ENCODE results near the gene MAGEB10.

MAGEB10 gene, protein sequence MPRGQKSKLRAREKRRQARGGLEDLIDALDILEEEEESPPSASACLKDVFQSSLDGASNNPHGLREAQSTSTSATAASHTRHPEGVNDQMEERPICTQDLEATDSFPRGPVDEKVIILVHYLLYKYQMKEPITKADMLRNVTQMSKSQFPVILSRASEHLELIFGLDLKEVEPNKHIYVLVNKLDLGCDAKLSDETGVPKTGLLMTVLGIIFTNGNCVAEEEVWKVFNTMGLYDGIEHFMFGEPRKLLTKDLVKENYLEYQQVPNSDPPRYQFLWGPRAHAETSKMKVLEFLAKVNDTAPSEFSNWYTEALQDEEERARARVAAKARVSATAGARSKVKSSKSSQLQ

DNA sequence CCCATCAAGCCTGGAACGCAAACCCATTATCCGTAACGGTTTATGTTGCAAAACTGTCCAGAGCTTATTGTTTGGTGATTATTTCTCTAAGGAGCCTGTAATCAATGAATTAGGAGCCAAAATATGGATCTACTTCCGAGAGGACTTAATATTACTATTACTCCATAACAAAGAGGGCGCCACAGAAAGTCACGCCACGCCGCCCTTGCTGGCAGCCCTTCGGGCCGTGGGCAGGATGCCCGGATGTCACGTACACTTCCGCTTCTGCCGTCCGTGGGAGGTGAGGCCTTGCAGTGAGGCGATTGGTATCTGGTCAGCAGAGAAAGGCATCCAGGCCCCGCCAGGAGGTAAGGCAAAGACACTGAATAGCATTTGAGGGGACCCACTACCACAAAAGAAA, at the start of gene MAGEB10:
MAGEB10 (plus strand) TSS at position 301 of the 400 bp plus-strand sequence. CDS start 13,317 bp downstream, outside the sequence.
- no peak within 1 kb of the TSS for H3K4me3 ChIP-seq (replicated peaks in 1 of 2; ENCODE audit: low read depth in 2 of 2, low read length in 2 of 2)
- TF ChIP-seq, protein P1, sequence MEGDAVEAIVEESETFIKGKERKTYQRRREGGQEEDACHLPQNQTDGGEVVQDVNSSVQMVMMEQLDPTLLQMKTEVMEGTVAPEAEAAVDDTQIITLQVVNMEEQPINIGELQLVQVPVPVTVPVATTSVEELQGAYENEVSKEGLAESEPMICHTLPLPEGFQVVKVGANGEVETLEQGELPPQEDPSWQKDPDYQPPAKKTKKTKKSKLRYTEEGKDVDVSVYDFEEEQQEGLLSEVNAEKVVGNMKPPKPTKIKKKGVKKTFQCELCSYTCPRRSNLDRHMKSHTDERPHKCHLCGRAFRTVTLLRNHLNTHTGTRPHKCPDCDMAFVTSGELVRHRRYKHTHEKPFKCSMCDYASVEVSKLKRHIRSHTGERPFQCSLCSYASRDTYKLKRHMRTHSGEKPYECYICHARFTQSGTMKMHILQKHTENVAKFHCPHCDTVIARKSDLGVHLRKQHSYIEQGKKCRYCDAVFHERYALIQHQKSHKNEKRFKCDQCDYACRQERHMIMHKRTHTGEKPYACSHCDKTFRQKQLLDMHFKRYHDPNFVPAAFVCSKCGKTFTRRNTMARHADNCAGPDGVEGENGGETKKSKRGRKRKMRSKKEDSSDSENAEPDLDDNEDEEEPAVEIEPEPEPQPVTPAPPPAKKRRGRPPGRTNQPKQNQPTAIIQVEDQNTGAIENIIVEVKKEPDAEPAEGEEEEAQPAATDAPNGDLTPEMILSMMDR (IDR thresholded peaks at IDR 0.05; ENCODE audit: low read depth, low read length), result no peak

DNA sequence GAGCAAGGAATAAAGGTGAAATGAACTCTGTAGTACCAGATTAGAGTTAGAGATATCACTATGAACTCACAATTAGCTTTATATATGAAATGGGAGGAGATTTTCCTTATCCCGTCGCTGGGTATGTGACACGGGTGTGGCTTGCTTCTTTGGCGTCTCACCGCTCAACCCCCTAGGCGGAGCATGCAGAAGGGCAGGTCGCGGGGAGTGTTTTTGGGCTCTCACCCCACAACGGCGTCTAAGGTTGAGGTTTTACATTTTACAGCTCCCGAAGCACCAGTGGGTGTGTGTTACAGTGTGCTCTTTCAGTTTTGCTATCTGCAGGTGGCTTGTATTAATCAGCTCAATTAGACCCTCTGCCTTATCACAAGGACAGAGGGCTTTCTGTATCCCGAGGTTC, 42.1 kb upstream of the MAGEB10 start:
- TF ChIP-seq, protein P1 (IDR thresholded peaks at IDR 0.05; ENCODE audit: low read depth, low read length), result no peak
- no peak for DNase-seq (ENCODE audit: low read depth in 2 of 2)
- no peak overlapping the region for H3K4me3 ChIP-seq (replicated peaks in 1 of 2; ENCODE audit: low read depth in 2 of 2, low read length in 2 of 2)

More for the DNA sequence above, at the start of gene MAGEB10:
- DNase-seq (ENCODE audit: low read depth in 2 of 2), result no peak

DNA sequence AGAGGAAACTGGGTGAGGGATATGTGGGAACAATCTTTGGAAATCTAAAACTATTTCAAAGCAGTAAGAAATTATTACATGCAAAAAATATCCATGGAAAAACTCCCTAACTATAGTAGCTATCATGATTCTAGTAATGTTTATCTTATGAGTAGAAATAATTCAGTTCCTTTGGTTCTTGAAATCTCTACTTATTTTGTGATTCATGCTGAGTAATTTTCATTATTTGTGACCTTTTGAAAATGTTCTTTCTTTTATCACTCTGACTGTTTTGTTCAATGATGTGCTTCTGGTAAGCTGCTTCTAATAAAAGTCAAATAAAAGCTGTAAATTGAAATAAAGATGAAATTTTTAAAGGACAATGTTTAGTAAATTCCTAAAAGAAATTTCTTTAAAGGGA, 40.4 kb upstream of the MAGEB10 start:
- H3K4me3 ChIP-seq (replicated peaks in 1 of 2; ENCODE audit: low read depth in 2 of 2, low read length in 2 of 2), result no peak overlapping the region
- peak in 1 of 2 donors; percentile 30 for DNase-seq (ENCODE audit: low read depth in 2 of 2)
- TF ChIP-seq, protein P1 (IDR thresholded peaks at IDR 0.05; ENCODE audit: low read depth, low read length), result no peak

DNA sequence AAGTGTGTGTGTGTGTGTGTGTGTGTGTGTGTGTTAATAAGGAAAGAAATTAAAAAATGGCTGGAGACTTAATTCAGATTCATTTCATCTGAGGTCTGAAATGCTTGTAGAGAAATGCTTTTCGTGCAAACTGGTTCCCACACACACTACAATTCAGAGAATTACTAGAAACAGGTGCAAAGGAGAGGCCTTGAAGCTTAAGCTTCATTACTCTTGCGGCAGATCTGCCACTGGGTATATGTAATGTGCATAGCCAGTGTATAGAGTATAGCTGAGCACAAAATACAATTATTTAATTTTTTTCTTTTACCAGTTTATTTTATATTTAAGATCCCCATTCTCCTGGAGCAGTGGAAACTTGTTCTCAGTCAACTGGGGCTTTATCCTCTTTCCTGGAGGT, 31.8 kb upstream of the MAGEB10 start:
- TF ChIP-seq, protein P1 (IDR thresholded peaks at IDR 0.05; ENCODE audit: low read depth, low read length), result no peak
- no peak overlapping the region for H3K4me3 ChIP-seq (replicated peaks in 1 of 2; ENCODE audit: low read depth in 2 of 2, low read length in 2 of 2)
- DNase-seq (ENCODE audit: low read depth in 2 of 2), result no peak

DNA sequence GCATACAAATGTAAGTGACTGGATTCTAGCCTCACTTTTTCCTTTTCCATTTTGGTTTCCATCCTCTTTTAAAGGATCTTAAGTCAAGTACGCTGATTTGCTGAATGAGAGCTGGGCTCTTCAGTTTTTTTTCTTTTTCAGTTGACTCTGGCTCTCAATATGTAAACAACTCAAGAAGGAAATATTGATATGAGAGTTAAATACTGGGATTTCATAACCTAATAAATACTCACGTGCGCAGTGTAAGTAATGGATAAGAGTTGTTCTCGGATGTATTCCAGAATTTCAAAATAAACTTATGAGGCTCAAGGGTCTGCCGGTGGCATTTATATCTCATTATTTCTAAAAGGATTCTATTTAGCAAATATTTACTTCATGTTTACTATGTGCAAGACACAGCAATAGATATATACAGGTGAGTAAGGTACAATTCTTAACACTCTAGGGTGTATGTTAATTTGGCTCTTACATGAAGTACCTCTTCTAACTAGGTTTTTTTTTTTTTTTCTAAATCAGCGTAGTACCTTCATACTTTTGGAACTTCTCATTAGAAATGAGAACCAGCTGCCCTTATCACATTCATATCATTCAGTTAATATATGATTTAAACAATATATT, 11.0 kb upstream of the MAGEB10 start:
- TF ChIP-seq, protein P1 (IDR thresholded peaks at IDR 0.05; ENCODE audit: low read depth, low read length), result no peak
- no peak overlapping the region for H3K4me3 ChIP-seq (replicated peaks in 1 of 2; ENCODE audit: low read depth in 2 of 2, low read length in 2 of 2)
- DNase-seq (ENCODE audit: low read depth in 2 of 2), result no peak

DNA sequence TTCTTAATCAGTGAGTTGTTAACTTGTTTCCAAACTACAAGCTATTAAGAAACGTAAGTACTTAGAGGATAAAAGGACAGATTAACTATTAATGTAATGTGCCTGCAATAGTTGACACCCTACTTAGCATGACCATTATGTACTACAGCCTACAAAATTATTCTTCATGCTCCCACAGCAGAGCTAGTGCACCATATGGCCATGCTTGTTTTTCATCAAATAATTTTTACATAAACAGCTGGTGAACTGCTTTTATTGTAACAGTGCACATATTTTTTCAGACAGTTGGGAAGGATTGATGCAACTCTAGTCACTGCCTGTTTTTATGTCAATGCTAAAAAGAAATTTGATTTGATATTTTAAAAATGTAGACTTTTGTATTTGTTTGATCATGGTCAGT, 10.2 kb upstream of the MAGEB10 start:
- no peak for DNase-seq (ENCODE audit: low read depth in 2 of 2)
- TF ChIP-seq, protein P1 (IDR thresholded peaks at IDR 0.05; ENCODE audit: low read depth, low read length), result no peak

More for the DNA sequence above, 10.2 kb upstream of the MAGEB10 start:
- H3K4me3 ChIP-seq (replicated peaks in 1 of 2; ENCODE audit: low read depth in 2 of 2, low read length in 2 of 2), result no peak overlapping the region
